ENCODE data around the gene RANBP3.
"Not testable (repeated sequence)": the region's sequence is repeated elsewhere in the genome, so short reads cannot be mapped to it uniquely, and the experiment has no call there.

The RANBP3 gene, protein sequence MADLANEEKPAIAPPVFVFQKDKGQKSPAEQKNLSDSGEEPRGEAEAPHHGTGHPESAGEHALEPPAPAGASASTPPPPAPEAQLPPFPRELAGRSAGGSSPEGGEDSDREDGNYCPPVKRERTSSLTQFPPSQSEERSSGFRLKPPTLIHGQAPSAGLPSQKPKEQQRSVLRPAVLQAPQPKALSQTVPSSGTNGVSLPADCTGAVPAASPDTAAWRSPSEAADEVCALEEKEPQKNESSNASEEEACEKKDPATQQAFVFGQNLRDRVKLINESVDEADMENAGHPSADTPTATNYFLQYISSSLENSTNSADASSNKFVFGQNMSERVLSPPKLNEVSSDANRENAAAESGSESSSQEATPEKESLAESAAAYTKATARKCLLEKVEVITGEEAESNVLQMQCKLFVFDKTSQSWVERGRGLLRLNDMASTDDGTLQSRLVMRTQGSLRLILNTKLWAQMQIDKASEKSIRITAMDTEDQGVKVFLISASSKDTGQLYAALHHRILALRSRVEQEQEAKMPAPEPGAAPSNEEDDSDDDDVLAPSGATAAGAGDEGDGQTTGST

GRCh38 chr19:5977785-5978605 is at the start of gene RANBP3:
RANBP3 (minus strand) TSS chr19:5978140; CDS start chr19:5978082, 58 bp downstream.
- peak; percentile 95 to 99 for DNase-seq (ENCODE audit: low read depth in 2 of 2)

- DNase-seq (ENCODE audit: low read depth in 2 of 2) = no peak
Measured at GRCh38 chr19:6026390-6027227, 48.7 kb upstream of the RANBP3 start.

DNA sequence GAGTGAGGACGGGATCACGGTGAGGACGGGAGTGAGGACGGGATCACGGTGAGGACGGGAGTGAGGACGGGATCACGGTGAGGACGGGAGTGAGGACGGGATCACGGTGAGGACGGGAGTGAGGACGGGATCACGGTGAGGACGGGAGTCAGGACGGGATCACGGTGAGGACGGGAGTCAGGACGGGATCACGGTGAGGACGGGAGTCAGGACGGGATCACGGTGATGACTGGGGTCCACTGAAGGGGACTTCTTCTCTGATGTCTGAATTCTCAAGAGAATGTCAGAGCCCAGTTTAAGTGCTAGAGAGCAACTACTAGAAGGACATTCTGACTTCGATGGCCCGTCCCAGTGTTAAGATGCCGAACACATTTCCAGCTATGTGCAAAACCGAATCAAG is 46.8 kb upstream of the RANBP3 start:
- not testable (repeated sequence) for DNase-seq (ENCODE audit: low read depth in 2 of 2)

DNA sequence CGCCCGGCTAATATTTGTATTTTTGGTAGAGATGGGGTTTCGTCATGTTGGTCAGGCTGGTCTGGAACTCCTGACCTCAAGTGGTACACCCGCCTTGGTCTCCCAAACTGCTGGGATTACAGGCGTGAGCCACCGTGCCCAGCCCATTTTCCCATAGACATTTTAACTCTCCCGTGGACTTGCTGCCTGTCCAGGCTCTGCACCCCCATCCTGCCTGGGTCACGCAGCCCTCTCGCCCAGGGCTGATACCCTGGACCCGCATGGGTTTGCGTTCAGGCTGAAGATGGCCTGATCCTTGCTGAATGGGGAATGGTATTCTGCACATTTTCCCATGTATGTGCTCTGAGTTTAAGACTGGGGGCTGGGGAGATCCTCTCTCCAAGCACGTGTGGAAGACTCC is 46.0 kb upstream of the RANBP3 start:
- no peak for DNase-seq (ENCODE audit: low read depth in 2 of 2)

DNA sequence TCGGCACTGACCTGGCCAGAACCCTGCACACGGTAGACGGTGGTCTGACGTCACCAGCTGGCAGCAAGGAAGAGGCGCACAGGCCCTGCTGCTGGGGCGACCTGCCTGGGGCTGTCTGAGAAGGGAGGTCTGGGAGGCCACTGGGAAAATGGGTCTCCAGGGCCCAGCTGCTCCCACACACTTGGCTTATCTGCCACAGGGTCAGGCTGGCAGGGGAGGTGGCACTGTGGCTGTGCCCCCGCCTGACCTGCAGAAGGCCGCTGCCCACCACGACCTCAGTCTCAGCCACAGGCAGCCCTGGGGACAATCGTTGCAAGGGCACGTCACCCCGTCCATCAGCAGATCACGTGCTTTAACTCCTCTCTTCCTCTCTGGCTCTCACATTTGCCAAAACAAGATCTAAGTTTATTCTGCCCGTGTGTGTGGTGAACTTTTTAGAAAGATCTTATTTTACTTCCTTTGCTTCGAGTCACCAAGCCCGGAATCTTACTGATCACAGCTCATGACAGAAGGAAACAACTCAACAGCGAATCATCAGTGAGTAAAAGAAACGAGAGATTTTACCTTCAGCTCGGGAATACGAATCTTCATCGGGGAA is 45.2 kb upstream of the RANBP3 start:
- DNase-seq (ENCODE audit: low read depth in 2 of 2) = no peak

- no peak for DNase-seq (ENCODE audit: low read depth in 2 of 2)
Measured at GRCh38 chr19:6022570-6023064, 44.7 kb upstream of the RANBP3 start.

- peak; percentile 71 to 77 for DNase-seq (ENCODE audit: low read depth in 2 of 2)
Measured at GRCh38 chr19:6021878-6022569, 44.1 kb upstream of the RANBP3 start.

DNA sequence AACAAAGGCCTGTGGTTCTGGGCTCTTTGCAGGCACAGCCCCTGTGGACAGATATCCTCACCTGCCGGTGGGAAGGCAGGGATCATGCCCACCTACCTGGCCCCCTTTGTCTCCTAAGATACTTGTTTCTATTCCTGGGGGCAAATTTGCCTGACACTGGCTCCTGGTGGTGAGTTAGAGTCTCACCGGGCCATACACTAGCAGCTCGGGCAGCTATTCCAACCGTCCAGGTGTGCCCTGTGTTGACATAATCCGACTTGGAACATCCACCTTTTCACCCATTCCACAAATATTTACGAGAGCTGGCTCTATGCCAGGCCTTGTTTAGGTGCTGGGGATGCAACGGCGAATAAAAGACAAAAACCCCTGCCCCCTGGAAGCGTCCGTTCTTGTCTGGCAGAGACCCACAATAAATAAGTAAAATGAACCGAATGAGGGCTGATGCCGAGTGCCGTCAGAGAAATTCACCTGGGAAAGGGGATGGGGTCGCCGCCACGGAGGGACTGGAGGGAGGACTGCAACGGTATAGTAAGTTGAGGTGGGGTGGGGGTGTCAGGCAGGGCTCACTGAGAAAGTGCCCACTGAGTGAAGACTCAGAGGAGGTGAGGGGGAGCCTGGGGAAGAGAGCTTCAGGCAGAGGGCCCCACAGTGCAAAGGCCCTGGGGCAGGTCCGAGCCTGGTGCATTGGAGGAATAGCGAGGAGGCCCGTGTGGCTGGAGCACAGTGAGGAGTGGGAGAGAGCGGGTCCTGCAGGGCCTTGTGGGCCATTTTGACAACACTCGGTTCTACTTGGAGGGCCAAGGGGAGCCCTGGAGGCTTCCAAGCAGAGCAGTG is 43.2 kb upstream of the RANBP3 start:
- DNase-seq (ENCODE audit: low read depth in 2 of 2) = no peak

- no peak for DNase-seq (ENCODE audit: low read depth in 2 of 2)
Measured at GRCh38 chr19:6020166-6020882, 42.4 kb upstream of the RANBP3 start.

DNA sequence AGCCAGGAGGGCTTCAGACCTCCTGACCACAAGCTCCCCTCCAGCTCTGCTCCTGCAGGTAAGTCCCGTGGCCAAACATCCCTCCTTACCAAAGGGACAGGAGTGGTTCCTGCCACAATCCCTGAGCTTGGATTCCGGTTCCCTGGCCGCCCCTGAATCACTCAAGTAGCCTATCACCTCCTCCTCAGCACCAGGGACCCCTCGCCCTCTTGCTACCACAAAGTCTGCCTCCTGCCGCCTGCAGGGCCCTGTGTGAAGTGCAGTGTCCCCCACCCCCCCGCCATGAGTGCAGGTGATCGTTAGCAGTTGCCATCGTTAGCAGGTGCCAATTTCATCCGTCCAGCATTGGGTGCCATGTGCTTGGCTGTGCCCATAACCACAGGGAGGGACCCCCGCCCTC is 40.8 kb upstream of the RANBP3 start:
- DNase-seq (ENCODE audit: low read depth in 2 of 2) = no peak

DNA sequence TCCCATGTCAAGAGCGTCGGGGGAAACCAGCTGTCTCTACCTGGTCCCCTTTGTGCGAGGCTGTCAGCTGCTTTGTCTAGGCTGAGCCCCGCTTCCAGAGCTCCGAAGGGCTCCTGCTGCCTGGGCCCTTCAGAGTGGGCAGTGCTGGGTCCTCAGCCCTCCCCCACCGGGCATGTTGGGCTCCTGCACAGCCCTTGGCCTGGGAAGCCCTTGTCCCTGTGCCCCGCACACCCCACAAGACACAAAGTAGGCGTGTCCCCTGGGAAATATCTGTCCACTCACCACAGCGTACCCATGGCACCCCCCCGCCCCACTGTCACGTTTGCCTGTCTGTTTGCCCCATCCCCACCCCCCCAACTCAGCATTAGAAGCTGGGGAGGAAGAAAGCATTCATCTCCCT is 39.6 kb upstream of the RANBP3 start:
- DNase-seq (ENCODE audit: low read depth in 2 of 2) = no peak

DNA sequence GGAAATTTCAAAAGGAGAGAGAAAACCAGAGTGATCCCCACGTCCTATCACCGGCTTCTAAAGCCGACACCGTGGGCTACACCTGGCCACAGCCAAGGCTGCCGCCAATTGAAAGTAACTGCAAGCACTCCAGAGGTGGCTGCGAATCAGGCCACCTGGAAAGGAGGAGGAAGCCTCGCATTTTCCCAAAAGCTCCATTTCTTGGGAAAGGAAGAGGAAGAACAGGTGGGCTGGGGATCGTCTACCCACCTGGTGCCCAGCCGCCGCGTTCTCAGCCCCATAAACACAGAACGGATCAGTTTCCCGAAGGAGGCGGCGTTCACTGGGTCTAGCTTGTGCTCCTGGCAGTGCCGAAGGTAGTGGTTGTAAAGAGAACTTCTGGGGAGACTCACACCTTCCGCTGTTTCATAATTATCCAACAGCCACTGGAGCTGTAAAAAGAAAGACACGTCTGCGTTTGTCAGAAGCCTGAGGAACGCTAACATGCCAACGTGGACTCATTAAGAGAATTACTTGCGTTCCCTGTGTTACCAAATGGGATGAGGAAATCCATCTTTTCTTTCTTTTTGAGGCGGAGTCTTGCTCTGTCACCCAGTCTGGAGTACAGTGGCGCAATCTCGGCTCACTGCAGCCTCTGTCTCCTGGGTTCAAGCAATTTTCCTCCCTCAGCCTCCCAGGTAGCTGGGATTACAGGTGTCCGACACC is 38.1 kb upstream of the RANBP3 start:
- DNase-seq (ENCODE audit: low read depth in 2 of 2) = no peak

GRCh38 chr19:6014551-6015135 is 36.7 kb upstream of the RANBP3 start:
- DNase-seq (ENCODE audit: low read depth in 2 of 2) = no peak

- no peak for DNase-seq (ENCODE audit: low read depth in 2 of 2)
Measured at GRCh38 chr19:6012426-6013170, 34.7 kb upstream of the RANBP3 start.

- no peak for DNase-seq (ENCODE audit: low read depth in 2 of 2)
Measured at GRCh38 chr19:6011794-6012193, 33.9 kb upstream of the RANBP3 start.

DNA sequence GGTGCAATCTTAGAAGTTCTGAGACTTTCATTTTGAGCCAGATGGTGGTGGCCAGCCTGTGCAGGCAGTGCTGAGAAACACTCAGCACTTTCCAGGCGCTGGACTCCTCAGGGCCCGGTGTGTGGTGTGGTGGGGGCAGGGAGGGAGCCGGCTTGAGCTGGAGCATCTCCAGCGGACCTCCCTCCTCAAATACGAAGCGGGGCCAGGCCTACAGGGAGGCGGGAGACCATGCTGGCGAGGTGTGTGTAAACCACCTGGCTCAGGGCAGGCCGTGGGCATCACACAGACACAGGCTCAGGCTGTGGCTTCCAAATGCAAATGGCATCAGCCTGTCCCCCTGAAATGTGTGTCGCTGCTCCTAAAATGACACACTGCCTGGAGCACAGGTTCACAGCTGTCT is 33.3 kb upstream of the RANBP3 start:
- no peak for DNase-seq (ENCODE audit: low read depth in 2 of 2)

DNA sequence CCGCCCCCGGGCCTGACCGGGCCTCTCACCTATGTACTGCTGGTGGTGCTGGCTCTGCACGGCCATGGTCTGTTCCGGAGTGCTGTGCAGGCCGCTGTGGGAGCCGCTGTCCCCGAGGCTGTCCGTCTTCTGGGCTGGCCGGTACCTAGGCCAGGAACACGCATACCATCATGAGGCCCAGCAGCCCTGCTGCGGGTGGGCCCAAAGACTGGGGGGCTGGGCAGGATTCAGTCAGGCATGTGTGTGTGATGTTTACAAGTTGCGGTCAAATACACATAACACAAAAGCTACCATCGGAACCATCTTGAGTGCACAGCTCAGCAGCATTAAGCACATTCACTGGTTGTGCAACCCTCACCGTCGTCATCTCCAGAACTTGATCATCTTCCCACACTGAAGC is 32.2 kb upstream of the RANBP3 start:
- DNase-seq (ENCODE audit: low read depth in 2 of 2) = no peak

Measured in stimulated activated CD4-positive, alpha-beta T cell treated with anti-CD3 and anti-CD28 coated beads, Interleukin-15, amount 100 ng/mL, for 48 hours (primary cell).